Activated CD8-positive, alpha-beta T cell treated with anti-CD3 and anti-CD28 coated beads for 36 hours (primary cell): Measurements from ENCODE around the gene RIN3. TPM values are rescaled to one million over a fixed set of nuclear protein-coding genes. Genes with fewer than 3 reads are reported as not detected.

Experiments
- ATAC-seq: fragments of 200-7000 bp; cut with Tn5 transposase; one replicate; pipeline ENCODE4 v1.10.0; 2021; ENCODE audit warnings: mild to moderate bottlenecking, moderate library complexity
- CTCF ChIA-PET: fragments of 350-600 bp; sonication (Branson Sonifier 250); formaldehyde crosslinking; loops from one replicate; lab custom pipeline; 2021; ENCODE audit warnings: antibody characterized with exemption; lab: Charles Lee
- POLR2A ChIA-PET: fragments of 350-600 bp; sonication (Branson Sonifier 250); formaldehyde crosslinking; loops from one replicate; lab custom pipeline; 2021; ENCODE audit warnings: antibody characterized with exemption; lab: Charles Lee
- DNase-seq: peaks from one replicate; pipeline ENCODE4 v3.0.0-alpha.2; 2020
- H3K27ac Mint-ChIP-seq: one replicate; pipeline ENCODE4 v1.8.0; 2021; ENCODE audit warnings: mild to moderate bottlenecking, mixed read lengths
- H3K27me3 Mint-ChIP-seq: one replicate; pipeline ENCODE4 v1.8.0; 2021; ENCODE audit warnings: mixed read lengths
- H3K36me3 Mint-ChIP-seq: one replicate; pipeline ENCODE4 v1.8.0; 2021; ENCODE audit warnings: low read depth, mixed read lengths
- H3K4me1 Mint-ChIP-seq: one replicate; pipeline ENCODE4 v1.8.0; 2021; ENCODE audit warnings: low read depth, mixed read lengths
- H3K4me3 Mint-ChIP-seq: one replicate; pipeline ENCODE4 v1.8.0; 2021; ENCODE audit warnings: mild to moderate bottlenecking, moderate library complexity, mixed read lengths
- H3K9me3 Mint-ChIP-seq: one replicate; pipeline ENCODE4 v1.8.0; 2021; ENCODE audit warnings: mixed read lengths
- CTCF ChIP-seq: fragments of 200-600 bp; IDR thresholded peaks from one replicate; pipeline ENCODE4 v1.8.0; 2022; ENCODE audit warnings: antibody characterized with exemption, mild to moderate bottlenecking
- intact Hi-C: fragments of 100-400 bp; cut with micrococcal nuclease; formaldehyde crosslinking; loops from one replicate; pipeline ENCODE4 v1.10.0; 2022
- total RNA-seq, 2 experiments: library from RNA; stranded (reverse); gene quantifications; one replicate each; pipeline ENCODE4 v1.2.3, GENCODE V29; 2021

The RIN3 gene
- 10 to 100 TPM; 61.3 to 62.4 TPM for total RNA-seq

GRCh38 chr14:92513204-92513965 lies at the start of gene RIN3:
RIN3 (plus strand) TSS chr14:92513781; CDS start chr14:92513933, 152 bp downstream.
- CTCF ChIA-PET, result interaction anchor here (0.7 to 1.1 kb wide), 4 partner anchors 9 to 168 kb away, joined by 3 read pairs; no protein-coding TSS in a partner anchor
- intact Hi-C loops, result no loop called here
- H3K27ac Mint-ChIP-seq, result peak within 1 kb of the TSS; percentile 84
- peaks cover 18% of the 10 kb centered on the region for H3K36me3 Mint-ChIP-seq
- H3K4me3 Mint-ChIP-seq, result peak within 1 kb of the TSS; percentile 66
- H3K27me3 Mint-ChIP-seq, result no peaks in the 10 kb centered on the region
- peak; percentile 70 for DNase-seq
- POLR2A ChIA-PET, result interaction anchor here (0.6 to 5.8 kb wide), 8 partner anchors 12 to 91 kb away, joined by 3 to 31 read pairs (median 4); no protein-coding TSS in a partner anchor
- peaks cover 31% of the 10 kb centered on the region for H3K4me1 Mint-ChIP-seq
- no peaks in the 10 kb centered on the region for H3K9me3 Mint-ChIP-seq
- TF ChIP-seq CTCF, result no peak
- peak; percentile 47 for ATAC-seq

- intact Hi-C loops, result no loop called here
- CTCF ChIA-PET, result no interaction called here
- POLR2A ChIA-PET, result no interaction called here
- no peak for DNase-seq
- Mint-ChIP-seq H3K4me1 (peaks cover 39% of the 10 kb centered on the region), H3K36me3 (no peaks in the 10 kb centered on the region), H3K4me3 (no peak overlapping the region), H3K9me3 (peaks cover 9% of the 10 kb centered on the region), H3K27ac (no peak overlapping the region), H3K27me3 (no peaks in the 10 kb centered on the region)
- no peak for TF ChIP-seq CTCF
- ATAC-seq, result no peak
Observed at GRCh38 chr14:92464156-92464555, 49.4 kb upstream of the RIN3 start.

- peaks cover 34% of the 10 kb centered on the region for H3K4me1 Mint-ChIP-seq
- H3K27me3 Mint-ChIP-seq, result no peaks in the 10 kb centered on the region
- intact Hi-C loops, result no loop called here
- ATAC-seq, result no peak
- ChIA-PET POLR2A (no interaction called here), CTCF (interaction anchor here (1.4 kb wide), 1 partner anchor 326 kb away, joined by 3 read pairs; no protein-coding TSS in a partner anchor)
- H3K9me3 Mint-ChIP-seq, result peaks cover 9% of the 10 kb centered on the region
- no peak overlapping the region for H3K4me3 Mint-ChIP-seq
- no peaks in the 10 kb centered on the region for H3K36me3 Mint-ChIP-seq
- H3K27ac Mint-ChIP-seq, result no peak overlapping the region
- no peak for TF ChIP-seq CTCF
- DNase-seq, result no peak
Observed at GRCh38 chr14:92464716-92465115, 48.9 kb upstream of the RIN3 start.

GRCh38 chr14:92465353-92466055 lies 48.1 kb upstream of the RIN3 start:
- H3K9me3 Mint-ChIP-seq, result peaks cover 9% of the 10 kb centered on the region

More at GRCh38 chr14:92465353-92466055, 48.1 kb upstream of the RIN3 start:
- Mint-ChIP-seq H3K4me3 (no peak overlapping the region), H3K36me3 (no peaks in the 10 kb centered on the region), H3K27me3 (no peaks in the 10 kb centered on the region), H3K4me1 (peaks cover 26% of the 10 kb centered on the region), H3K27ac (no peak overlapping the region)
- POLR2A ChIA-PET, result no interaction called here
- CTCF ChIA-PET, result interaction anchor here (1.2 to 1.4 kb wide), 3 partner anchors 114 to 327 kb away, joined by 3 to 5 read pairs (median 3); no protein-coding TSS in a partner anchor
- intact Hi-C loops, result no loop called here
- no peak for DNase-seq
- TF ChIP-seq CTCF, result no peak
- ATAC-seq, result no peak
